ENCODE results near the gene CACNA1B.

DNA sequence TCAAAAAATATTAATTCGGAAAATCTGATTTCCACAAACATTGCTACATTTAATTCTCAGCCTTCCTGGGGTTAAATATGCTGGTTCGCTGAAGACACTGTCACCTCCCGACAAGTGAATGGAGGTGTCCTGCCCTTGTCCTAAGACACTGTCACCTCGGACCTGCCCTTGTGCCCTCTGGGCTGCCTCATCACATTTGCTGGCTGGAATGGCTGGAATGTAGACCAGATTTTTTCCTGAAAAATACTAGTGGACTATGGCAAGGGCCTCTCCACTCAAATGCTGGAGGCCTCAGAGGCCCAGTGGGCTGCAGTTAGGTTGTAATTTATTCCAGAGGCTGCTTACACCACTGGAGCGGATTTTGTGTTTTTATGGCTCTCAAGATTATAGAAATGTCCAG is 28.2 kb downstream of the CACNA1B start:
- TF ChIP-seq CTCF (conservative IDR thresholded peaks at IDR 0.05; ENCODE audit: low read depth, low read length) (no peak), EZH2 (IDR thresholded peaks at IDR 0.05; ENCODE audit: borderline replicate concordance, low read depth, low read length, poor library complexity, severe bottlenecking) (no peak)
